HG03432 (cell line): ENCODE data around the gene PDHA2.
"Not testable (repeated sequence)": the region's sequence is repeated elsewhere in the genome, so short reads cannot be mapped to it uniquely, and the experiment has no call there.

Experiments used
- ATAC-seq: cut with Tn5 transposase; IDR thresholded peaks from one replicate; pipeline ENCODE4 v1.9.1; 2021; ENCODE audit warnings: mild to moderate bottlenecking, moderate library complexity; ENCODE audit not compliant: unreplicated experiment

The PDHA2 gene

DNA sequence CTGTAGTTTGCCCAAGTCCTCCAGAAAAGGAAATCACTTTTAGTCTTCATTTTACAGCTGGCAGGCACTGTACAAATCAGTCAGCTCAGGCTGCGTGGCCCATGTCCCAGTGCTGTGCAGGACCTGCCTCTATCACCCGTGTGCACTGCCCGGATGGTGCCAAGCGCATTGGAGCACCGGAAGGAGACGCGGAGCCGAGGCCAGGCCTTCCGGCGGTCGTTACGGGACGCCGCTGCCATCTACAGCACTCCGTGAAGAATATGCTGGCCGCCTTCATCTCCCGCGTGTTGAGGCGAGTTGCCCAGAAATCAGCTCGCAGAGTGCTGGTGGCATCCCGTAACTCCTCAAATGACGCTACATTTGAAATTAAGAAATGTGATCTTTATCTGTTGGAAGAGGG, at the start of gene PDHA2:
Gene PDHA2, plus strand, starts transcription at position 203 of the 400 bp plus-strand sequence. Its CDS starts 58 bp downstream, at position 261.
- ATAC-seq, result no peak

DNA sequence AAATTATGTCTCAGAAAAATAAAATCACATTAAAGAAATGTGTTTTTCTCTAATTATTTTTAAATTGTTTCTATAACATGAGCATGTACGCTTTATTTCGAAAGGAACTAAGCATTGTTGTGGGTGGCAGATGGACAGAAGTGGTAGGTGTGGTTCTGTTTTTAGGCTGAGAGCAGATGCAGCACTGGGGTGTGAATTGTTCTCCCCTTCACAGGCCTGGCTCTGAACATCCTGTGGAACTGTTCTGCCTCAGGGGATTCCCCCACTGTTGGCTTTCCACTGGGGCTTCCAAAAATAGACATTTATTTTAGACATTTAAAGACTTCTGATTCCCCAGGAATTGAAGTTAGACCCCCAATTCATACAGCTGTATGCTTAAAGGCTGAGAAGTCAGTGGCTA, 41.9 kb upstream of the PDHA2 start:
- ATAC-seq, result no peak

DNA sequence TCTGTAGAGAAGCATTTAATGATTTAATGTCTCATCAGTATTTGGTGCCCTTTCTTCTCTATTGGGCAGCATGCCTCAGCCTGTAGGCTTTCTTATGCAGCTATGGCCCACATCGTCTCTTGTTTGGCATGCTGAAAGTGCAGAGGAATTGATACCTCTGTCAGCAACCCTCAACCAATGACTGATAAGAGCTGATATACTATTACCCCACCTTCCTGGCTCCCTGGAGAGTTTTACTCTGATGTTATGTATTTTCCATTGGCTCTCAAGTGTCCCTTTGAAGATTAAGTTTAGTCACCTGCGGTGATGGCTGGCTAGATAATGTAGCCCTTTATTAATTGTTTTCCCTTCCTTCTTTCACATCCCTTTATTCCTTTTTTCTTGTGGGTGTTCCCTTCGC, 41.2 kb upstream of the PDHA2 start:
- no peak for ATAC-seq

DNA sequence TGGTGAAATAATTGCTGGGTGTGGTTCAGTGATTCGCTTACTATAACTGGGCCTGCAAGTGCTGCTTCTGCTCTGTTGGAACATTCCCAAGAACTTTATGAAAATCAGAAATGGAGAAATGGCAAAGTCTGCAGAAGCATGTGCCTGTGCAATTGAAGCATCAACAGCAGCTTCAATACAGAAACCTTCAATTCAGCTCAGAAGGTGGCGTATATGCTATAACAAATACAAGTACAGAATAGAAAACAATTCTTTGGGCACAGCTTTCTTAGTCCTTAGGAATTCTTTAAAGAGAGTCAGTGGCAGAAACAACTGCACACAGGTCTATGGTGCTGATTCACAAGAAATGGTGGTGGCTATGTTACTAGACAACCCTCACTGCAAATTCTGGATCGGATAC, 18.0 kb upstream of the PDHA2 start:
- no peak for ATAC-seq

DNA sequence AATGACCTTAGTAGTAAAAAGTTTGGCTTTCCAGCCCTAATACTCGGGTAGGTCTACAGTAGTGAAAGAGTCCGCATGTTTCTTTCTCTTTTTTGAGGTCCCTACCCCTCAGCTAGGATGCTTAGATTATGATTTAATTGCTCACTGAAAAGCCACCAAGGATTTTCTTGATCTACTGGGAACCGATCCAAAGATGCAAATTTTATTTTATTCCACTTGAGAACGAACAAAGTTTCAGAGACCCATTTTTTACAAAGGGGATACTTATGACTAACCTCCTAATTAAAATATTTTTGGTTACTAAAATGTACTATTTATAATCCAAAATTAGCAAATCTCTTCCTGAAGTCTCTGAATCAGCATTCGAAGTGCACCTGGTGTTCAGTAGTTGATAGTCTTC, 14.3 kb upstream of the PDHA2 start:
- ATAC-seq, result no peak

GRCh38 chr4:95830651-95831050, 9.2 kb upstream of the PDHA2 start:
- ATAC-seq, result no peak

- ATAC-seq, result no peak
These were observed 8.7 kb upstream of the PDHA2 start for GRCh38 chr4:95831166-95831565.

DNA sequence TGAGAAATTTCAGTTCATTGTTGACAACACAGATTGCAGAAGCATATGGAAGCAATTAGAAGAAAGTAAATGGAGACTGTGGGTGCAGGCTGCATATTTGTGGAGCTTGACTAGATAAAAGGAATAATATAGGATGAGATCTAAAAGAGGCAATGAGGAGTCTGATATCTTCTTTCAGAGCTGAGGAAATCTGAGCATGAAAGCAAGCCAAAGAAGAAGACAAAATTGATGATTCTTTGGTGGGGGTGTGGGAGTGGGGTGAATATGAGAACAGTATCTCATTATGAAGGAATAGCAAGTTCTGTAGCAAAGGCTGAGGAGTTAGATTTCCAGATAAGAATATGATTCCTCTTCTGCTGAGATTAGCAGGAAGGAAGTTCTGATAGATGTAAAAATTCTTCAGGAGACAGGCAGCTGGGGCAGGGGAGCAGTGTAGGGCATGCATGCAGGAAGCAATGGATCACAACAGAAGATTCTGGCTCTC, 6.1 kb upstream of the PDHA2 start:
- no peak for ATAC-seq

GRCh38 chr4:95835672-95836071, 4.2 kb upstream of the PDHA2 start:
- no peak for ATAC-seq

GRCh38 chr4:95838192-95838591, 1.7 kb upstream of the PDHA2 start:
- ATAC-seq, result no peak

- no peak for ATAC-seq
These were observed 8.1 kb downstream of the PDHA2 start for GRCh38 chr4:95847908-95848460.

GRCh38 chr4:95850161-95850560, 10.3 kb downstream of the PDHA2 start:
- ATAC-seq, result no peak

GRCh38 chr4:95857761-95858160, 17.9 kb downstream of the PDHA2 start:
- ATAC-seq, result no peak

GRCh38 chr4:95867919-95868318, 28.0 kb downstream of the PDHA2 start:
- no peak for ATAC-seq

- not testable (repeated sequence) for ATAC-seq
These were observed 29.5 kb downstream of the PDHA2 start for GRCh38 chr4:95869414-95869813.

DNA sequence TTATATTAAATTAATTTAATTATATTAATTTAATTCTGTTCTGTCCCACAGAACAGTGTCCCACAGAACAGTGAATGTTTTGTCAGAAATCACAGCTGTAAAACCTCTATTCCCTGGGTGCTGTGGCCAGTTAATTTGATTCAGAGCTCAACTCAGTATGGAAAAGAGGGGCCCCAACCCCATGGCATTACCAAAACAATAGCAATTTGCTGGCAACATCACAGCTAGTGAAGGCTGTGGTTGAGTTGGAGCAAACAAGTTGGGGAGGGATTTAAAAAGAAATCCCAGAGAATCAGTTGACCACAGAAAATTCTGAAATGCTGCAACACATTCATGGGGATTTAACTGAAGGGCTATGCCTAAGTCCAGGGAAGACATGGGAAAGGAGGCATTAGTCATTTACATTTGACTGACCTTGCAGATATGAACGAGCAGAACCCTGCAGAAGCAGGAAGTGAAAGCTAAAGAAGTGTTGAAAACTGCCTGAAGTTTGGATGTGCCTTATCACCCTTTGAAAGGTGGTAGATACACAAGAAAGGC, 30.1 kb downstream of the PDHA2 start:
- ATAC-seq, result no peak

GRCh38 chr4:95877636-95878035, 37.7 kb downstream of the PDHA2 start:
- no peak for ATAC-seq

GRCh38 chr4:95887551-95887950, 47.7 kb downstream of the PDHA2 start:
- ATAC-seq, result no peak

DNA sequence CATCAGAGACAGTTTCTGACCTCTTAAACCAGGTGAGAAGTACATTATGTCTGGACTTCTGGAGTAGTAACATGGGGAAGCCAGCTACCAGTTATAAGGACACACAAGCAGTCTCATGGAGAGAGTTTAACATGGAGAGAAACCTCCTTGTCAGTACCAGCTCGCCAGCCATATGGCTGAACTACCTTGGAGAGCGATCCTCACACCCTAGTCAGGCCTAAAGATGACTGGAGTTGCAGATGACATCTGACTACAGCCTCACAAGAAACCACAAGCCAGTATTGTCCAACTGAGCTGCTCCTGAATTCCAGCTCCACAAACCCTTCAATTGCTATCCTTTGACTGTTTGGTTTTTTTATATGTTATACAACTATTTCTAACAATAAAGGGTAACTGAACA, 49.8 kb downstream of the PDHA2 start:
- ATAC-seq, result no peak
